Measurements from ENCODE around the gene DAAM2. TPM values are rescaled to one million over a fixed set of nuclear protein-coding genes. Genes with fewer than 3 reads are reported as not detected.

DAAM2 gene
- total and polyA plus RNA-seq, 9 of the 15 experiments (the other 6 are each of a cell fraction or from before 2014, with no cell fraction given) = 0.01 to 0.07 TPM; not detected in 7

DNA sequence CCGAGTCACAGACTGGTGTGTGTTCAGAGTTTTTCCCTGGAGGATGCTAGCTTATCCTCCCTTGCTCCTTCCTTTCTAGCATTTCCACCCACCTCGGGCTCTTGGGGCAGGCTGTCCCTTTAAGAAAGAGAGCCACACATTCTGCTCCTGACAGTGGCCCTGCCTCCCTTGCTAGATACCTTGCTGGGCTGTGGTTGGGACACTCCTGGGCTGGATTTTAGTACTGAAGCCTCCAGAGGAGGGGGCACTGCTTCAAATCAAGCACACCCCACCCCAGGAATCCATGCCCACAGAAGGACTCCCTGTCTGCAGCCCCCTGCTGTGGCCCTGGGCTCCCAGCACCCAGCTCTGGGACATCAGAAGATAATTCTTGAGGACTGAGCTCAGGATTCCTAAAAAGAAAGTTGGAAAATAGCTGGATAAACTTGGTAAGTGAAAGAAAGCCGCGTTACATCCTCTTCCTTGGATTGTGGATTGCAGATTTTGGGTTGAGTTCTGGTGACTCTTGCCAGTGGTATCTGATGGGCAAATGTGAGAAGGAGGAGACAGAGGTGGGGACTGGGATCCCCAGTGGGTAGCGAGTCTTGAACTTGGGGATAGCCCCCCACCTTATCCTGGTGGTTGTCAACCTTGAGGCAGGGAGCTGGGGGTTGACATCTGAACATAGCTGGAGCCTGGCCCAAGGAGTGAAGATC, 29.0 kb downstream of the DAAM2 start:
- WGBS (ENCODE audit: insufficient coverage, low coverage, missing lambda C conversion rate) = 0% methylated on average over 5 of the region's 5 CpGs
- no peak overlapping the region for H3K9ac ChIP-seq (ENCODE audit: insufficient read depth in 1 of 2, low read depth in 2 of 2, low read length in 2 of 2)
- FAIRE-seq = no peak
- H2AFZ ChIP-seq (ENCODE audit: low read depth, low read length) = no peak overlapping the region
- no peaks in the 10 kb centered on the region for H3K36me3 ChIP-seq (ENCODE audit: control insufficient read depth, insufficient read depth, low read length)
- in situ Hi-C loops (cut with MboI) = no loop called here
- no peak for DNase-seq (ENCODE audit: extremely low read depth in 1 of 4, low spot score in 3 of 4)
- no peaks in the 10 kb centered on the region for H3K9me3 ChIP-seq (replicated peaks; ENCODE audit: control insufficient read depth, insufficient read depth, low read depth, low read length)
- CTCF ChIA-PET (ENCODE audit: low intra/inter-chr PET ratio) = no interaction called here
- intact Hi-C loops (cut with micrococcal nuclease) = no loop called here
- H4K20me1 ChIP-seq (replicated peaks; ENCODE audit: control insufficient read depth, insufficient read depth, low read length) = no peaks in the 10 kb centered on the region
- ATAC-seq = no peak
- peaks cover 0 to 16% of the 10 kb centered on the region in 2 experiments; a peak in 1 of 5 replicates for H3K27me3 ChIP-seq (ENCODE audit: control insufficient read depth in 2 of 2, insufficient read depth in 2 of 2, low read length in 2 of 2)
- H3K27ac ChIP-seq (ENCODE audit: extremely low read depth, low read depth, low read length) = no peak overlapping the region
- no peaks in the 10 kb centered on the region for H3K4me1 ChIP-seq (replicated peaks in 1 of 2; ENCODE audit: control insufficient read depth in 2 of 2, insufficient read depth in 2 of 2, low read length in 2 of 2)
- no peak overlapping the region for H3K4me3 ChIP-seq
- H3K9me1 ChIP-seq (ENCODE audit: control insufficient read depth, insufficient read depth, low read length) = no peaks in the 10 kb centered on the region
- POLR2A ChIA-PET = interaction anchor here (1.0 kb wide), 1 partner anchor 21 kb away, joined by 3 read pairs; no protein-coding TSS in a partner anchor
- H3K4me2 ChIP-seq (ENCODE audit: insufficient read depth, low read length) = no peak overlapping the region
- no TSS peak for BruUV-seq (replicated peaks)
- H3K79me2 ChIP-seq (ENCODE audit: control insufficient read depth, insufficient read depth, low read length) = no peaks in the 10 kb centered on the region
- TF ChIP-seq MCM2 (IDR thresholded peaks at IDR 0.05; ENCODE audit: low read depth) (no peak), SLC30A9 (CRISPR knock-in tag; IDR thresholded peaks at IDR 0.05) (no peak), MTA1 (IDR thresholded peaks at IDR 0.05; ENCODE audit: borderline replicate concordance) (no peak), HMG20A (CRISPR knock-in tag; conservative IDR thresholded peaks at IDR 0.05) (no peak), ETV1 (tag; conservative IDR thresholded peaks at IDR 0.05; ENCODE audit: low read depth) (no peak), THRAP3 (IDR thresholded peaks at IDR 0.05; ENCODE audit: borderline replicate concordance) (no peak), ZEB2 (IDR thresholded peaks at IDR 0.05) (no peak), ZNF140 (CRISPR knock-in tag; IDR thresholded peaks at IDR 0.05) (no peak), RBM22 (IDR thresholded peaks at IDR 0.05; ENCODE audit: low read depth, low read length, poor library complexity, severe bottlenecking) (no peak), CBX8 (IDR thresholded peaks at IDR 0.05; ENCODE audit: borderline replicate concordance, extremely low read depth, low read depth, low read length, poor library complexity, severe bottlenecking) (no peak), ZNF133 (CRISPR knock-in tag; IDR thresholded peaks at IDR 0.05) (no peak)
- TF ChIP-seq, protein P1, sequence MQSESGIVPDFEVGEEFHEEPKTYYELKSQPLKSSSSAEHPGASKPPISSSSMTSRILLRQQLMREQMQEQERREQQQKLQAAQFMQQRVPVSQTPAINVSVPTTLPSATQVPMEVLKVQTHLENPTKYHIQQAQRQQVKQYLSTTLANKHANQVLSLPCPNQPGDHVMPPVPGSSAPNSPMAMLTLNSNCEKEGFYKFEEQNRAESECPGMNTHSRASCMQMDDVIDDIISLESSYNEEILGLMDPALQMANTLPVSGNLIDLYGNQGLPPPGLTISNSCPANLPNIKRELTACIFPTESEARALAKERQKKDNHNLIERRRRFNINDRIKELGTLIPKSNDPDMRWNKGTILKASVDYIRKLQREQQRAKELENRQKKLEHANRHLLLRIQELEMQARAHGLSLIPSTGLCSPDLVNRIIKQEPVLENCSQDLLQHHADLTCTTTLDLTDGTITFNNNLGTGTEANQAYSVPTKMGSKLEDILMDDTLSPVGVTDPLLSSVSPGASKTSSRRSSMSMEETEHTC (IDR thresholded peaks at IDR 0.05) = no peak
- TF ChIP-seq, protein P2, sequence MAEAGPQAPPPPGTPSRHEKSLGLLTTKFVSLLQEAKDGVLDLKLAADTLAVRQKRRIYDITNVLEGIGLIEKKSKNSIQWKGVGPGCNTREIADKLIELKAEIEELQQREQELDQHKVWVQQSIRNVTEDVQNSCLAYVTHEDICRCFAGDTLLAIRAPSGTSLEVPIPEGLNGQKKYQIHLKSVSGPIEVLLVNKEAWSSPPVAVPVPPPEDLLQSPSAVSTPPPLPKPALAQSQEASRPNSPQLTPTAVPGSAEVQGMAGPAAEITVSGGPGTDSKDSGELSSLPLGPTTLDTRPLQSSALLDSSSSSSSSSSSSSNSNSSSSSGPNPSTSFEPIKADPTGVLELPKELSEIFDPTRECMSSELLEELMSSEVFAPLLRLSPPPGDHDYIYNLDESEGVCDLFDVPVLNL (CRISPR knock-in tag; IDR thresholded peaks at IDR 0.05; ENCODE audit: low read depth) = no peak
- TF ChIP-seq, protein P3, sequence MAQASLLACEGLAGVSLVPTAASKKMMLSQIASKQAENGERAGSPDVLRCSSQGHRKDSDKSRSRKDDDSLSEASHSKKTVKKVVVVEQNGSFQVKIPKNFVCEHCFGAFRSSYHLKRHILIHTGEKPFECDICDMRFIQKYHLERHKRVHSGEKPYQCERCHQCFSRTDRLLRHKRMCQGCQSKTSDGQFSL (CRISPR knock-in tag; IDR thresholded peaks at IDR 0.05) = no peak
- TF ChIP-seq, protein P3 (tag; IDR thresholded peaks at IDR 0.05) = no peak
- TF ChIP-seq, protein P4, sequence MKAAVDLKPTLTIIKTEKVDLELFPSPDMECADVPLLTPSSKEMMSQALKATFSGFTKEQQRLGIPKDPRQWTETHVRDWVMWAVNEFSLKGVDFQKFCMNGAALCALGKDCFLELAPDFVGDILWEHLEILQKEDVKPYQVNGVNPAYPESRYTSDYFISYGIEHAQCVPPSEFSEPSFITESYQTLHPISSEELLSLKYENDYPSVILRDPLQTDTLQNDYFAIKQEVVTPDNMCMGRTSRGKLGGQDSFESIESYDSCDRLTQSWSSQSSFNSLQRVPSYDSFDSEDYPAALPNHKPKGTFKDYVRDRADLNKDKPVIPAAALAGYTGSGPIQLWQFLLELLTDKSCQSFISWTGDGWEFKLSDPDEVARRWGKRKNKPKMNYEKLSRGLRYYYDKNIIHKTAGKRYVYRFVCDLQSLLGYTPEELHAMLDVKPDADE (conservative IDR thresholded peaks at IDR 0.05; ENCODE audit: control insufficient read depth, low read depth, low read length) = no peak
- TF ChIP-seq, protein P5, sequence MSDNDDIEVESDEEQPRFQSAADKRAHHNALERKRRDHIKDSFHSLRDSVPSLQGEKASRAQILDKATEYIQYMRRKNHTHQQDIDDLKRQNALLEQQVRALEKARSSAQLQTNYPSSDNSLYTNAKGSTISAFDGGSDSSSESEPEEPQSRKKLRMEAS (CRISPR knock-in tag; IDR thresholded peaks at IDR 0.05) = no peak
